Panc1 (cell line): Measurements from ENCODE around the gene SRGAP3.

Experiments used
- POLR2AphosphoS5 ChIP-seq: IDR thresholded peaks from 2 replicates; pipeline ENCODE4 v1.6.1; 2012; ENCODE audit warnings: mild to moderate bottlenecking, low read depth, low read length, moderate library complexity
- REST ChIP-seq, 2 experiments: IDR thresholded peaks; 2 replicates each; pipeline ENCODE4 v1.6.1; 2011 to 2012; ENCODE audit warnings: low read depth in 2 of 2, control low read depth in 1 of 2, low read length in 1 of 2, mild to moderate bottlenecking in 1 of 2, moderate library complexity in 1 of 2; ENCODE audit not compliant: insufficient read depth in 1 of 2
- SIN3A ChIP-seq: IDR thresholded peaks from 2 replicates; pipeline ENCODE4 v1.6.1; 2012; ENCODE audit warnings: low read depth, mild to moderate bottlenecking, low read length, moderate library complexity, borderline replicate concordance; ENCODE audit not compliant: insufficient read depth
- TCF7L2 ChIP-seq: IDR thresholded peaks from 2 replicates; pipeline ENCODE4 v1.6.1; 2011; ENCODE audit warnings: mild to moderate bottlenecking, low read depth, low read length, inconsistent platforms
- TF ChIP-seq, protein P1 (sequence below): fragments of 450-650 bp; IDR thresholded peaks from 2 replicates; pipeline ENCODE4 v1.5.1; 2017; ENCODE audit warnings: mild to moderate bottlenecking

- TF ChIP-seq, protein P1, sequence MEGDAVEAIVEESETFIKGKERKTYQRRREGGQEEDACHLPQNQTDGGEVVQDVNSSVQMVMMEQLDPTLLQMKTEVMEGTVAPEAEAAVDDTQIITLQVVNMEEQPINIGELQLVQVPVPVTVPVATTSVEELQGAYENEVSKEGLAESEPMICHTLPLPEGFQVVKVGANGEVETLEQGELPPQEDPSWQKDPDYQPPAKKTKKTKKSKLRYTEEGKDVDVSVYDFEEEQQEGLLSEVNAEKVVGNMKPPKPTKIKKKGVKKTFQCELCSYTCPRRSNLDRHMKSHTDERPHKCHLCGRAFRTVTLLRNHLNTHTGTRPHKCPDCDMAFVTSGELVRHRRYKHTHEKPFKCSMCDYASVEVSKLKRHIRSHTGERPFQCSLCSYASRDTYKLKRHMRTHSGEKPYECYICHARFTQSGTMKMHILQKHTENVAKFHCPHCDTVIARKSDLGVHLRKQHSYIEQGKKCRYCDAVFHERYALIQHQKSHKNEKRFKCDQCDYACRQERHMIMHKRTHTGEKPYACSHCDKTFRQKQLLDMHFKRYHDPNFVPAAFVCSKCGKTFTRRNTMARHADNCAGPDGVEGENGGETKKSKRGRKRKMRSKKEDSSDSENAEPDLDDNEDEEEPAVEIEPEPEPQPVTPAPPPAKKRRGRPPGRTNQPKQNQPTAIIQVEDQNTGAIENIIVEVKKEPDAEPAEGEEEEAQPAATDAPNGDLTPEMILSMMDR, result no peak
- no peak for TF ChIP-seq REST (IDR thresholded peaks at IDR 0.05; ENCODE audit: insufficient read depth in 1 of 2, low read depth in 2 of 2, low read length in 1 of 2)
- no peak for TF ChIP-seq POLR2AphosphoS5
- TF ChIP-seq SIN3A, result no peak
- TF ChIP-seq TCF7L2, result no peak
These were observed 76.6 kb downstream of the SRGAP3 start for GRCh38 chr3:9172851-9173321.
